ENCODE results near the gene MYO1B.

- TF ChIP-seq POLR2AphosphoS5 (IDR thresholded peaks at IDR 0.05; ENCODE audit: insufficient read depth in 1 of 2, low read depth in 1 of 2): no peak
- TF ChIP-seq POLR2A (IDR thresholded peaks at IDR 0.05): no peak
- TF ChIP-seq CTCF (IDR thresholded peaks at IDR 0.05): no peak
Measured at GRCh38 chr2:191358325-191359025, 113.3 kb downstream of the MYO1B start.

Data from vagina (tissue), 2 donors.